Measurements from ENCODE around the gene SLCO1B1.

DNA sequence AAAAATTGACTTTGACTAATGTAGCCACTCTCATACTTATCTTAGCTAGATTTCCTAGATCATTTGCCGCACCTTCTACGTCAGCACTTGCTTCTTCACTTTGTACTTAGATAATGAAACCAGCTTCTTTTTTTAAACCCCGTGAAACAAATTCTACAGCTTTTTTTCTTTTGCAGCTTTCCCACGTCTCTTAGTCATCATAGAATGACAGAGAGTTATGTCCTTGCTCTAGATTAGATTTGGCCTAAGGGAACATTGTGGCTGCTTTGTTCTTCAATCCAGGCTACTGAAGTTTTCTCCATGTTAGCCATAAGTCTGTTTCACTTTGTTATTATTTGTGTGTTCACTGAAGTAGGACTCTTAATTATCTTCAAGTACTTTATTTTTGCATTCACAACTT is 108.9 kb downstream of the SLCO1B1 start:
- TF ChIP-seq, protein P1, sequence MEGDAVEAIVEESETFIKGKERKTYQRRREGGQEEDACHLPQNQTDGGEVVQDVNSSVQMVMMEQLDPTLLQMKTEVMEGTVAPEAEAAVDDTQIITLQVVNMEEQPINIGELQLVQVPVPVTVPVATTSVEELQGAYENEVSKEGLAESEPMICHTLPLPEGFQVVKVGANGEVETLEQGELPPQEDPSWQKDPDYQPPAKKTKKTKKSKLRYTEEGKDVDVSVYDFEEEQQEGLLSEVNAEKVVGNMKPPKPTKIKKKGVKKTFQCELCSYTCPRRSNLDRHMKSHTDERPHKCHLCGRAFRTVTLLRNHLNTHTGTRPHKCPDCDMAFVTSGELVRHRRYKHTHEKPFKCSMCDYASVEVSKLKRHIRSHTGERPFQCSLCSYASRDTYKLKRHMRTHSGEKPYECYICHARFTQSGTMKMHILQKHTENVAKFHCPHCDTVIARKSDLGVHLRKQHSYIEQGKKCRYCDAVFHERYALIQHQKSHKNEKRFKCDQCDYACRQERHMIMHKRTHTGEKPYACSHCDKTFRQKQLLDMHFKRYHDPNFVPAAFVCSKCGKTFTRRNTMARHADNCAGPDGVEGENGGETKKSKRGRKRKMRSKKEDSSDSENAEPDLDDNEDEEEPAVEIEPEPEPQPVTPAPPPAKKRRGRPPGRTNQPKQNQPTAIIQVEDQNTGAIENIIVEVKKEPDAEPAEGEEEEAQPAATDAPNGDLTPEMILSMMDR (IDR thresholded peaks at IDR 0.05 in 4 of 5, conservative IDR thresholded peaks at IDR 0.05 in 1 of 5) = no peak
- no peak for TF ChIP-seq POLR2A (IDR thresholded peaks at IDR 0.05)

Data from gastrocnemius medialis (tissue), 4 donors.